K562 (cell line): ENCODE data around the gene KCNN4. TPM values are rescaled to one million over a fixed set of nuclear protein-coding genes. Genes with fewer than 3 reads are reported as not detected.

ENCODE experiments used
- DEAF1 ChIP-seq: fragments of 450-650 bp; formaldehyde crosslinking; IDR thresholded peaks from 2 replicates; pipeline ENCODE4 v1.4.0; 2020; ENCODE audit warnings: mild to moderate bottlenecking, moderate library complexity
- ELF4 ChIP-seq: fragments of 450-650 bp; formaldehyde crosslinking; IDR thresholded peaks from 2 replicates; pipeline ENCODE4 v1.4.0; 2022; ENCODE audit warnings: missing genetic modification characterization
- FOSL1 ChIP-seq: fragments of 200-800 bp; sonication (Bioruptor generic); conservative IDR thresholded peaks from 2 replicates; pipeline ENCODE4 v1.6.1; 2016; ENCODE audit warnings: missing genetic modification characterization, missing compliant biosample characterization
- FOXA3 ChIP-seq, 2 experiments: fragments of 450-650 bp in 1 of 2; sonication (generic) in 1 of 2; formaldehyde crosslinking; IDR thresholded peaks in 1 of 2; conservative IDR thresholded peaks in 1 of 2; 2 replicates each; pipeline versions ENCODE4 v1.4.0 to v1.8.0; 2020 to 2022; ENCODE audit warnings: mild to moderate bottlenecking in 2 of 2, missing genetic modification reagents in 1 of 2
- HIVEP1 ChIP-seq: fragments of 250-450 bp; sonication (Bioruptor Pico); IDR thresholded peaks from 2 replicates; pipeline ENCODE4 v1.4.0; 2020; ENCODE audit warnings: mild to moderate bottlenecking
- LCOR ChIP-seq: sonication (generic); formaldehyde crosslinking; IDR thresholded peaks from 2 replicates; pipeline ENCODE4 v1.8.0; 2022; ENCODE audit warnings: mild to moderate bottlenecking, missing genetic modification reagents
- MEIS2 ChIP-seq: fragments of 450-650 bp; IDR thresholded peaks from 2 replicates; pipeline ENCODE4 v1.6.1; 2014; ENCODE audit warnings: mild to moderate bottlenecking; ENCODE audit not compliant: partially characterized antibody
- MTF1 ChIP-seq: fragments of 250-450 bp; sonication (Bioruptor Pico); IDR thresholded peaks from 2 replicates; pipeline ENCODE4 v1.9.0; 2021; ENCODE audit warnings: moderate library complexity, mild to moderate bottlenecking, inconsistent platforms, borderline replicate concordance
- MXI1 ChIP-seq: IDR thresholded peaks from 2 replicates; pipeline ENCODE4 v1.6.1; 2011; ENCODE audit warnings: low read depth, mild to moderate bottlenecking, improper control_type of control experiment, low read length
- NKRF ChIP-seq: fragments of 450-650 bp; IDR thresholded peaks from 2 replicates; pipeline ENCODE4 v1.6.1; 2016; ENCODE audit warnings: borderline replicate concordance
- NR2F6 ChIP-seq: fragments of 450-650 bp; formaldehyde crosslinking; IDR thresholded peaks from 2 replicates; pipeline ENCODE4 v1.4.0; 2020; ENCODE audit warnings: mild to moderate bottlenecking
- NUFIP1 ChIP-seq: fragments of 450-650 bp; IDR thresholded peaks from 2 replicates; pipeline ENCODE4 v1.6.1; 2018; ENCODE audit not compliant: partially characterized antibody
- RAD21 ChIP-seq, 2 experiments: fragments of 250-450 bp in 1 of 2; fragments of 450-650 bp in 1 of 2; sonication (Bioruptor Pico) in 1 of 2; formaldehyde crosslinking in 1 of 2; IDR thresholded peaks in 1 of 2; conservative IDR thresholded peaks in 1 of 2; 2 replicates each; pipeline versions ENCODE4 v1.4.0 to v1.8.0; 2020 to 2022; ENCODE audit warnings: mild to moderate bottlenecking in 2 of 2, moderate library complexity in 1 of 2
- SMARCA4 ChIP-seq: fragments of 450-650 bp; IDR thresholded peaks from 2 replicates; pipeline ENCODE4 v1.6.1; 2016
- THAP12 ChIP-seq: fragments of 250-450 bp; sonication (Bioruptor Pico); IDR thresholded peaks from 2 replicates; pipeline ENCODE4 v1.9.0; 2021; ENCODE audit warnings: mild to moderate bottlenecking, inconsistent platforms
- ZBTB34 ChIP-seq: fragments of 250-450 bp; sonication (Bioruptor Pico); IDR thresholded peaks from 2 replicates; pipeline ENCODE4 v1.8.0; 2021; ENCODE audit warnings: mild to moderate bottlenecking, moderate library complexity
- ZKSCAN3 ChIP-seq: fragments of 250-450 bp; sonication (Bioruptor Pico); IDR thresholded peaks from 2 replicates; pipeline ENCODE4 v1.4.0; 2020
- ZNF140 ChIP-seq: fragments of 250-450 bp; sonication (Bioruptor Pico); IDR thresholded peaks from 2 replicates; pipeline ENCODE4 v1.8.0; 2021; ENCODE audit warnings: moderate library complexity, mild to moderate bottlenecking, inconsistent platforms
- ZNF165 ChIP-seq: fragments of 250-450 bp; sonication (Bioruptor Pico); IDR thresholded peaks from 2 replicates; pipeline ENCODE4 v1.4.0; 2020; ENCODE audit warnings: borderline replicate concordance
- polyA plus RNA-seq, 8 experiments: library from polyadenylated mRNA; depleted of rRNA in 4 of 8; stranded (reverse) in 5 of 8; unstranded in 3 of 8; fragments of >200 nt; fragmentation: Nextera tagmentation in 2 of 8; fragmentation: Illumina TruSeq in 1 of 8; extraction: Ambion mirVana in 2 of 8; extraction: Trizol in 1 of 8; gene quantifications; 2 replicates each; pipeline versions ENCODE4 v1.2.1 to v1.2.3, GENCODE V29; 2011 to 2014; ENCODE audit warnings: inconsistent platforms in 1 of 8, missing spikeins in 1 of 8
- total RNA-seq, 7 experiments: library from RNA; depleted of rRNA in 6 of 7; stranded (reverse); fragments of >200 nt in 6 of 7; fragmentation: Illumina TruSeq in 2 of 7; extraction: Trizol in 2 of 7; gene quantifications; 2 replicates each; pipeline versions ENCODE4 v1.2.1 to v1.2.3, GENCODE V29; 2011 to 2021; ENCODE audit warnings: low replicate concordance in 1 of 7

KCNN4 gene
- total and polyA plus RNA-seq, 9 of the 15 experiments (the other 6 are each of a cell fraction or from before 2014, with no cell fraction given) = 0.53 to 37.7 (median 25.9) TPM

GRCh38 chr19:43774103-43774939 is 6.5 kb downstream of the KCNN4 start (continued):
- peak; percentile 83 for TF ChIP-seq THAP12 (CRISPR knock-in tag)
- peak; percentile 92 for TF ChIP-seq MXI1
- peak; percentile 72 for TF ChIP-seq ELF4 (CRISPR knock-in tag)
- TF ChIP-seq NKRF = no peak
- TF ChIP-seq ZNF165 = no peak
- TF ChIP-seq NUFIP1 = peak; percentile 89
- peak; percentile 68 to 76 for TF ChIP-seq RAD21 (CRISPR knock-in tag; conservative IDR thresholded peaks at IDR 0.05 in 1 of 2, IDR thresholded peaks at IDR 0.05 in 1 of 2)
- peak; percentile 85 for TF ChIP-seq FOSL1 (tag)
- no peak for TF ChIP-seq ZNF140 (CRISPR knock-in tag)
- no peak for TF ChIP-seq MTF1 (CRISPR knock-in tag)
- no peak for TF ChIP-seq NR2F6 (CRISPR knock-in tag)
- TF ChIP-seq HIVEP1 = 0 out of 2 replicates have a peak, but pooled peaks have one; percentile 2
- TF ChIP-seq FOXA3 (CRISPR knock-in tag; conservative IDR thresholded peaks at IDR 0.05 in 1 of 2, IDR thresholded peaks at IDR 0.05 in 1 of 2) = peak in 1 of 2 experiments; percentile 92; a peak in 2 of 4 replicates
- no peak for TF ChIP-seq ZKSCAN3
- TF ChIP-seq LCOR = peak; percentile 87
- TF ChIP-seq DEAF1 (CRISPR knock-in tag) = peak; percentile 50; the same call in 1 of the 2 replicates
- peak; percentile 68 for TF ChIP-seq MEIS2
- peak; percentile 40; the same call in 1 of the 2 replicates for TF ChIP-seq ZBTB34 (CRISPR knock-in tag)
- peak; percentile 90 for TF ChIP-seq SMARCA4
